NCI-H187 treated with DMSO at 0.1 percent for 48 hours (cell line): Measurements from ENCODE around the gene IFIT2.
"Not testable (repeated sequence)": the region's sequence is repeated elsewhere in the genome, so short reads cannot be mapped to it uniquely, and the experiment has no call there.

Experiments
- DNase-seq: peaks from one replicate; lab custom pipeline; 2025; lab: John Stamatoyannopoulos, UW

Gene IFIT2

DNA sequence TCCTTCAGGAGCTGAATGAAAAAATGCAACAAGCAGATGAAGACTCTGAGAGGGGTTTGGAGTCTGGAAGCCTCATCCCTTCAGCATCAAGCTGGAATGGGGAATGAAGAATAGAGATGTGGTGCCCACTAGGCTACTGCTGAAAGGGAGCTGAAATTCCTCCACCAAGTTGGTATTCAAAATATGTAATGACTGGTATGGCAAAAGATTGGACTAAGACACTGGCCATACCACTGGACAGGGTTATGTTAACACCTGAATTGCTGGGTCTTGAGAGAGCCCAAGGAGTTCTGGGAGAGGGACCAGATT lies 5.4 kb downstream of the IFIT2 start:
- DNase-seq, result no peak

- DNase-seq, result no peak
Measured at GRCh38 chr10:89308266-89308665, 6.4 kb downstream of the IFIT2 start.

GRCh38 chr10:89308736-89309135 lies 6.9 kb downstream of the IFIT2 start:
- DNase-seq, result no peak

- DNase-seq, result no peak
Measured at GRCh38 chr10:89309156-89310055, 7.6 kb downstream of the IFIT2 start.

- no peak for DNase-seq
Measured at GRCh38 chr10:89310056-89310893, 8.4 kb downstream of the IFIT2 start.

DNA sequence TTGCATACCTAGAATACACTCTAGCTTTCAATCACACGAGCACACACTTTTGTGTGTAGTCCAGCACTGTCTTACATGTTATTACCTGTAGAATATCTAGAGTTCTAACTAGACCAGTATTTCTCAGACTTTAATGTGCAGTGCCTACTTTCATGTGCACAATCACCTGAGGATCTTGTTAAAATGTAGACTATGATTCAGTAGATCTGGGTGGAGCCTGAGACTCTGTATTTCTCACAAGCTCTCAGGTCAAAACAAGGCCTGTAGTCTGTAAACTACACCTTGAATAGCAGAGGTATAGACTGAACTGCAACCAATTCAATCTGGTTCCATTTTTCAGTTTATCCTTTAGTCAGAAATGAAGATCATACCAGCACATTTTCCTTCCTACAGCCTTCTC lies 11.1 kb downstream of the IFIT2 start:
- no peak for DNase-seq

GRCh38 chr10:89314676-89315075 lies 12.8 kb downstream of the IFIT2 start:
- no peak for DNase-seq

DNA sequence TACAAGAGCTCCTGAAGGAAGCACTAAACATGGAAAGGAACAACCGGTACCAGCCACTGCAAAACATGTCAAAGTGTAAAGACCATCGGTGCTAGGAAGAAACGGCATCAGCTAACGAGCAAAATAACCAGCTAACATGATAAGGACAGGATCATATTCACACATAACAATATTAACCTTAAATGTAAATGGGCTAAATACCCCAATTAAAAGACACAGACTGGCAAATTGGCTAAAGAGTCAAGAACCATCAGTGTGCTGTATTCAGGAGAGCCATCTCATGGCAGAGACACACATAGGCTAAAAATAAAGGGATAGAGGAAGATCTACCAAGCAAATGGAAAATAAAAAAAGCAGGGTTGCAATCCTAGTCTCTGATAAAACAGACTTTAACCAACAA lies 16.2 kb downstream of the IFIT2 start:
- not testable (repeated sequence) for DNase-seq

DNA sequence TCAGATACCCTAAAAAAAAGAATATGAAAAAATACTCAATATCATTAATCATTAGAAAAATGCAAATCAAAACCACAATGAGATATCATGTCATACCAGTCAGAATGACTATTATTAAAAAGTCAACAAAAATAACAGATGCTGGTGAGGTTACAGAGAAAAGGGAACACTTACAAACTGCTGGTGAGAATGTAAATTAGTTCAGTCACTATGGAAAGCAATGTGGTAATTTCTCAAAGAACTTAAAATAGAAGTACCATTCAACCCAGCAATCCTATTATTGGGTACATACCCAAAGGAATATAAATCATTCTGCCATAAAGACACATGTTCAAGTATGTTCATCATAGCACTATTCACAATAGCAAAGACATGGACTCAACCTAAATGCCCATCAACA lies 23.2 kb downstream of the IFIT2 start:
- not testable (repeated sequence) for DNase-seq

DNA sequence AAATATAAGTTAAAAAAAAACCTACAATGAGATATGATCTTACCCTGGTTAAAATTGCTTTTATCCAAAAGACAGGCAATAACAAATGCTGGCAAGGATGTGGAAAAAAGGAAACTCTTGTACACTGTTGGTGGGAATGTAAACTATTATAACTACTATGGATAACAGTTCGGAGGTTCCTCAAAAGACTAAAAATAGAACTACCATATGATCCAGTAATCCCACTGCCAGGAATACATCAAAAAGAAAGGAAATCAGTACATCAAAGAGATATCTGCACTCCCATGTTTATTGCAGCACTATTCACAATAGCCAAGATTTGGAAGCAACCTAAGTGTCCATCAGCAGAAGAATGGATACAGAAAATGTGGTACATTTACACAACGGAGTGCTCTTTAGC lies 24.0 kb downstream of the IFIT2 start:
- DNase-seq, result not testable (repeated sequence)

GRCh38 chr10:89327803-89328441 lies 26.1 kb downstream of the IFIT2 start, which contains the start of gene IFIT3:
TSS of gene IFIT3 (plus strand) at chr10:89327997. CDS start at chr10:89328074, 77 bp downstream.
- DNase-seq, result no peak

DNA sequence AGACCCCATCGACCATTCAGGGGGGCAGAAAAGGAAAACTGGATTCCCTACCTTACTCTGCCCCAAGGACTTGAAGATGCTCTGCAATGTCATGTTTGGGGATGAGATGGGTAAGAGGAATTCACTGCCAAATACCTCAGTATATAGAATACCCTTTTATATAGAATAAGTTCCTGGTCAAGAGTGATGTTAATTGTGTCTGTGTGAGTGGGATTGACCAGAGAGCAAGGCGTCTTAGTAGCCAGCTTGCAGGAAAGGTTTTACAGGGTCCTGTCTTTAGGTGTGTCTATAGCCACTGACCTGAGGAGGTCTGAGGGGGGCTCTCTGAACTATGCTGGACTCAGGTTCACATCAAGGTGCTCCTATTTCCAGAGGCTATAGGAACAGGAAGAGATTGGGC lies 27.3 kb downstream of the IFIT2 start:
- DNase-seq, result no peak

GRCh38 chr10:89330014-89330413 lies 28.2 kb downstream of the IFIT2 start:
- DNase-seq, result not testable (repeated sequence)

DNA sequence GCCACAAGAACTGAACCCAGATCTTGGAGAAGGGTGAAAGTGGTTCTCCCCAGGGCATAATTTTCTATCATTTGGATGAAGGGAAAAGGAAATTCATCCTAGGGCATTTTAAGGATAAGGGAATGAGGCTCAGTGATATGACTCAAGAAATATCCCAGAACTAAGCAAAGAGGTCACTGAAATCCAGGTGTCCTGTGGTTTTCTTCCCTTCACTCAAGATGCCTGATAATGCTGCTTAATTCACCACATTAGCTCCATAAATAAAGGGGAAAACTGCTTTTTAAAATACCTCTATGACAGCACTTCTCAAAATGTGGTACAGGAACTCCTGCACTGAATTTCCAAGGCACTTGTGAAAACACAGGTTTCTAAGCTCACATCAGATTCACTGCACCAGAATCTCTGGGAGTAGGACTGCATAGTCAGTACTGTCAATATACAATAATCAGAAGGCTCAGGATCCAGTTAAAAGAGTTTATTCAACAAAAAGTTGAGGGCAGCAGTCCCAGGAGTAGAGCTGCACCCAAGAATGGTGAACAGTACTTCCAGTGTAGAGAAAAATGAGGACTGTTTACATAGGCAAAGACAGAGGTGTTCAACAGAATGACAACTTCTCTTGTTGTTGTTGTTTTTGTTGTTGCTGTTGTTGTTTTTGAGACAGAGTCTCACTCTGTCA lies 28.8 kb downstream of the IFIT2 start:
- DNase-seq, result no peak

DNA sequence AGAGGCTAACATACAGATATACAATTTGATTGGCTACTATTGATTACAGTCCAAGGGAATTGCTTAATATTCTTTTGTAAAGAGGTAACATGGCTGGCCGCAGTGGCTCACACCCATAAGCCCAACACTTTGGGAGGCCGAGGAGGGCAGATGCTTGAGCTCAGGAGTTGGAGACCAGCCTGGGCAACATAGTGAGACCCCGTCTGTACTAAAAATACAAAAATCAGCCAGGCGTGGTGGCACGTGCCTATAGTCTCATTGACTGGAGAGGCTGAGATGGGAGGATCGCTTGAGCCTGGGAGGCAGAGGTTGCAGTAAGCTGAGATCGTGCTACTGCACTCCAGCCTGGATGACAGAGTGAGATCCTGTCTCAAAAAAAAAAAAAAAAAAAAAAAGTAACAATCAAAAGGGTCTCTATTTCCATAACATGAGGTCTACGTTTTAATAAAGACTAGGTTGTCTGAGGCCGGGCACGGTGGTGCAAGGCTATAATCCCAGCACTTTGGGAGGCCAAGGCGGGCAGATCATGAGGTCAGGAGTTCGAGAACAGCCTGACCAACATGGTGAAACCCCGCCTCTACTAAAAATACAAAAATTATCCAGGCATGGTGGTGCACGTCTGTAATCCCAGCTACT lies 29.8 kb downstream of the IFIT2 start:
- not testable (repeated sequence) for DNase-seq

DNA sequence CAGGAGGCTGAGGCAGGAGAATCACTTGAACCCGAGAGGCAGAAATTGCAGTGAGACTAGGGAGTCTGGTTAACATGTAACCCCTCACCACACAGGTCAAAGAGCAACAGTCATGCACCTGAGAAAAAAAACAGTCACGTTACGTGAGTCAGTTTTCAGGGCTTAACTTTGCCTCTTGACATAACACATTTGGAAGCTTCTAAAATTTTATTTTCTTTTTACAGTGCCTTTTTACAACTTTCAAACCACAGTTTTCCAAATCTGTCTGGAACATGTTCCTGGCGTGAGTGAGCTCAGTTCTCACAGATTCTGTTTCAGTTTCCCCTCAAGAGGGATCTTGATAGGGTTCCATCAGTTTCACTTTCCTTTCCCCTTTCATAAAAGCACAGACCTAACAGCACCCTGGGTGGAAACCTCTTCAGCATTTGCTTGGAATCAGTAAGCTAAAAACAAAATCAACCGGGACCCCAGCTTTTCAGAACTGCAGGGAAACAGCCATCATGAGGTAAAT lies 30.3 kb downstream of the IFIT2 start:
- no peak for DNase-seq

GRCh38 chr10:89335226-89335625 lies 33.4 kb downstream of the IFIT2 start:
- DNase-seq, result no peak

GRCh38 chr10:89336241-89336640 lies 34.4 kb downstream of the IFIT2 start:
- no peak for DNase-seq

DNA sequence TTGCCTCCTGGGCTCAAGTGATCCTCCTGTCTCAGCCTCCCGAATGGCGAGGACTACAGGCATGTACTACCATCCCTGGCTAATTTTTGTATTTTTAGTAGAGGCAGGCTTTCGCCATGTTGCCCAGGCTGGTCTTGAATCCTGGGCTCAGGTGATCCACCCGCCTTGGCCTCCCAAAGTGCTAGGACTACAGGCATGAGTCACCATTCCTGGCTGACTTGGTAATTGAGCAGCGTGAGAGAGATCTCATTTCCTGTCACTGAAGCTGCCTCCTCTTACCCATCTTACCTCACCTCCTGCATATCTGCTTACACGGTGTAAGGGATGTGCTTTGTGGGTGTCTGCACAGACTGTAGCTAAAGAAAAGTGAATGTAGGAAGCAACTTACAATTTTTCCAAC lies 35.6 kb downstream of the IFIT2 start:
- DNase-seq, result no peak

- DNase-seq, result no peak
Measured at GRCh38 chr10:89338713-89339112, 36.9 kb downstream of the IFIT2 start.

DNA sequence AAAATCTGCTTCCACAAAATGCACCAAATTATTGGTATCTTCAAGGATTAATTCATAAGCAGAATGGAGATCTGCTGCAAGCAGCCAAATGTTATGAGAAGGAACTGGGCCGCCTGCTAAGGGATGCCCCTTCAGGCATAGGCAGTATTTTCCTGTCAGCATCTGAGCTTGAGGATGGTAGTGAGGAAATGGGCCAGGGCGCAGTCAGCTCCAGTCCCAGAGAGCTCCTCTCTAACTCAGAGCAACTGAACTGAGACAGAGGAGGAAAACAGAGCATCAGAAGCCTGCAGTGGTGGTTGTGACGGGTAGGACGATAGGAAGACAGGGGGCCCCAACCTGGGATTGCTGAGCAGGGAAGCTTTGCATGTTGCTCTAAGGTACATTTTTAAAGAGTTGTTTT lies 38.0 kb downstream of the IFIT2 start:
- no peak for DNase-seq
